ENCODE results near the gene CCDC18.
"Not testable (repeated sequence)": the region's sequence is repeated elsewhere in the genome, so short reads cannot be mapped to it uniquely, and the experiment has no call there.

Gene CCDC18

GRCh38 chr1:93215322-93215721, 34.8 kb downstream of the CCDC18 start:
- Mint-ChIP-seq H3K27me3 (ENCODE audit: low read depth) (no peaks in the 10 kb centered on the region), H3K27ac (no peak overlapping the region), H3K9me3 (no peaks in the 10 kb centered on the region), H3K36me3 (ENCODE audit: low read depth) (peaks cover 36% of the 10 kb centered on the region), H3K4me1 (no peaks in the 10 kb centered on the region), H3K4me3 (no peak overlapping the region)
- TF ChIP-seq CTCF (IDR thresholded peaks at IDR 0.05; ENCODE audit: unreplicated experiment in 3 of 3) = no peak

- TF ChIP-seq CTCF (IDR thresholded peaks at IDR 0.05; ENCODE audit: unreplicated experiment in 3 of 3) = no peak
- H3K27me3 Mint-ChIP-seq (ENCODE audit: low read depth) = no peaks in the 10 kb centered on the region
Observed at GRCh38 chr1:93219443-93219842, 38.9 kb downstream of the CCDC18 start.

GRCh38 chr1:93220716-93221115, 40.2 kb downstream of the CCDC18 start:
- H3K4me3 Mint-ChIP-seq; H3K4me1 Mint-ChIP-seq; H3K27me3 Mint-ChIP-seq (ENCODE audit: low read depth); H3K9me3 Mint-ChIP-seq; H3K27ac Mint-ChIP-seq: not testable (repeated sequence)
- peaks cover 41% of the 10 kb centered on the region for H3K36me3 Mint-ChIP-seq (ENCODE audit: low read depth)

More at GRCh38 chr1:93219443-93219842, 38.9 kb downstream of the CCDC18 start:
- Mint-ChIP-seq H3K4me1 (no peaks in the 10 kb centered on the region), H3K36me3 (ENCODE audit: low read depth) (peaks cover 43% of the 10 kb centered on the region), H3K4me3 (no peak overlapping the region), H3K27ac (no peak overlapping the region), H3K9me3 (peaks cover 3% of the 10 kb centered on the region)

- no peak for TF ChIP-seq CTCF (IDR thresholded peaks at IDR 0.05; ENCODE audit: unreplicated experiment in 3 of 3)
- Mint-ChIP-seq H3K4me1 (no peaks in the 10 kb centered on the region), H3K27ac (no peak overlapping the region), H3K4me3 (no peak overlapping the region), H3K27me3 (ENCODE audit: low read depth) (no peaks in the 10 kb centered on the region), H3K36me3 (ENCODE audit: low read depth) (peaks cover 43% of the 10 kb centered on the region), H3K9me3 (peaks cover 3% of the 10 kb centered on the region)
Observed at GRCh38 chr1:93221913-93222312, 41.4 kb downstream of the CCDC18 start.

- peaks cover 42% of the 10 kb centered on the region for H3K36me3 Mint-ChIP-seq (ENCODE audit: low read depth)
Observed at GRCh38 chr1:93223023-93223675, 42.6 kb downstream of the CCDC18 start.

GRCh38 chr1:93235261-93235660, 54.7 kb downstream of the CCDC18 start:
- Mint-ChIP-seq H3K27ac (no peak overlapping the region), H3K4me3 (no peak overlapping the region), H3K4me1 (no peaks in the 10 kb centered on the region), H3K9me3 (peaks cover 1% of the 10 kb centered on the region), H3K36me3 (ENCODE audit: low read depth) (peaks cover 60% of the 10 kb centered on the region), H3K27me3 (ENCODE audit: low read depth) (no peaks in the 10 kb centered on the region)
- TF ChIP-seq CTCF (IDR thresholded peaks at IDR 0.05; ENCODE audit: unreplicated experiment in 3 of 3) = no peak

More at GRCh38 chr1:93223023-93223675, 42.6 kb downstream of the CCDC18 start:
- no peak overlapping the region for H3K4me3 Mint-ChIP-seq
- H3K27me3 Mint-ChIP-seq (ENCODE audit: low read depth) = no peaks in the 10 kb centered on the region
- TF ChIP-seq CTCF (IDR thresholded peaks at IDR 0.05; ENCODE audit: unreplicated experiment in 3 of 3) = no peak
- H3K9me3 Mint-ChIP-seq = peaks cover 3% of the 10 kb centered on the region
- H3K27ac Mint-ChIP-seq = no peak overlapping the region
- H3K4me1 Mint-ChIP-seq = no peaks in the 10 kb centered on the region
